Mesendoderm (in vitro differentiated cells): ENCODE measurements around the gene IGF1R.

Experiments used
- DNase-seq: peaks from one replicate; pipeline ENCODE4 v3.0.0; 2013
- H2AK5ac ChIP-seq: 2 replicates; pipeline ENCODE4 v1.6.1; 2013; ENCODE audit warnings: low read length, inconsistent platforms
- H2BK120ac ChIP-seq: 2 replicates; pipeline ENCODE4 v1.6.1; 2013; ENCODE audit warnings: low read depth, mild to moderate bottlenecking, low read length, moderate library complexity, mixed read lengths
- H2BK15ac ChIP-seq: replicated peaks from 2 replicates; pipeline ENCODE4 v1.6.1; 2013; ENCODE audit warnings: low read depth, mild to moderate bottlenecking, moderate library complexity
- H2BK5ac ChIP-seq: 2 replicates; pipeline ENCODE4 v1.6.1; 2013; ENCODE audit warnings: low read length, inconsistent platforms
- H3K18ac ChIP-seq: 2 replicates; pipeline ENCODE4 v1.6.1; 2013; ENCODE audit warnings: mild to moderate bottlenecking, low read length, mixed read lengths
- H3K23ac ChIP-seq: one replicate; pipeline ENCODE4 v1.6.1; 2013; ENCODE audit warnings: low read length
- H3K27ac ChIP-seq: 2 replicates; pipeline ENCODE4 v1.5.1; 2013; ENCODE audit warnings: low read depth, mild to moderate bottlenecking, inconsistent platforms, low read length, moderate library complexity
- H3K27me3 ChIP-seq: 2 replicates; pipeline ENCODE4 v1.6.1; 2013; ENCODE audit warnings: low read length, control low read depth, mild to moderate bottlenecking, inconsistent platforms; ENCODE audit not compliant: insufficient read depth, poor library complexity
- H3K36me3 ChIP-seq: 2 replicates; pipeline ENCODE4 v1.6.1; 2013; ENCODE audit warnings: low read length, inconsistent platforms; ENCODE audit not compliant: control insufficient read depth, insufficient read depth
- H3K4ac ChIP-seq: one replicate; pipeline ENCODE4 v1.6.1; 2013; ENCODE audit warnings: low read depth, mild to moderate bottlenecking, low read length, moderate library complexity
- H3K4me1 ChIP-seq: 2 replicates; pipeline ENCODE4 v1.6.1; 2013; ENCODE audit warnings: low read depth, low read length, inconsistent platforms; ENCODE audit not compliant: control insufficient read depth
- H3K4me2 ChIP-seq: 2 replicates; pipeline ENCODE4 v1.6.1; 2013; ENCODE audit warnings: low read length
- H3K4me3 ChIP-seq: 2 replicates; pipeline ENCODE4 v1.5.1; 2013; ENCODE audit warnings: mild to moderate bottlenecking, low read length
- H3K56ac ChIP-seq: one replicate; pipeline ENCODE4 v1.6.1; 2013; ENCODE audit warnings: low read length
- H3K79me1 ChIP-seq: 2 replicates; pipeline ENCODE4 v1.6.1; 2013; ENCODE audit warnings: low read length, inconsistent platforms
- H3K79me2 ChIP-seq: 2 replicates; pipeline ENCODE4 v1.6.1; 2013; ENCODE audit warnings: mild to moderate bottlenecking, low read length; ENCODE audit not compliant: control insufficient read depth, insufficient read depth
- H3K9ac ChIP-seq: 2 replicates; pipeline ENCODE4 v1.6.1; 2013; ENCODE audit warnings: low read length, inconsistent platforms
- H4K5ac ChIP-seq: one replicate; pipeline ENCODE4 v1.6.1; 2013; ENCODE audit warnings: low read length
- H4K8ac ChIP-seq: one replicate; pipeline ENCODE4 v1.6.1; 2013; ENCODE audit warnings: low read depth, mild to moderate bottlenecking, control low read depth, low read length, moderate library complexity
- WGBS: extraction: QIAGEN DNeasy Blood & Tissue Kit; methylation state at CpG from one replicate; pipeline ENCODE4 v1.1.7; 2013; ENCODE audit warnings: low lambda C conversion rate, missing lambda C conversion rate; ENCODE audit not compliant: insufficient coverage; ENCODE audit errors: extremely low coverage; 5-methylcytosine and 5-hydroxymethylcytosine counted together

The IGF1R gene

GRCh38 chr15:98887976-98888375 is 239.6 kb downstream of the IGF1R start:
- Histone ChIP-seq H3K18ac (no peak overlapping the region), H4K8ac (no peak overlapping the region), H3K79me2 (peaks cover 54% of the 10 kb centered on the region), H3K4me1 (peaks cover 2% of the 10 kb centered on the region), H3K79me1 (peaks cover 29% of the 10 kb centered on the region), H3K4me3 (no peak overlapping the region), H4K5ac (no peak overlapping the region), H2BK5ac (no peak overlapping the region), H3K36me3 (no peaks in the 10 kb centered on the region), H2AK5ac (no peak overlapping the region), H3K27ac (no peak overlapping the region), H3K4me2 (no peak overlapping the region), H3K27me3 (no peaks in the 10 kb centered on the region), H3K56ac (no peak overlapping the region), H3K4ac (no peak overlapping the region), H2BK15ac (no peak overlapping the region), H3K23ac (no peak overlapping the region), H2BK120ac (no peak overlapping the region), H3K9ac (no peak overlapping the region)
- no CpG with 5 or more reads among the region's 8 CpGs for WGBS
- DNase-seq: no peak

- Histone ChIP-seq H2BK5ac (no peak overlapping the region), H3K4me3 (no peak overlapping the region), H2BK15ac (no peak overlapping the region), H3K4me1 (peaks cover 2% of the 10 kb centered on the region), H2BK120ac (no peak overlapping the region), H3K79me2 (peaks cover 46% of the 10 kb centered on the region), H3K56ac (no peak overlapping the region), H3K18ac (no peak overlapping the region), H3K36me3 (no peaks in the 10 kb centered on the region), H3K23ac (no peak overlapping the region), H3K79me1 (peaks cover 31% of the 10 kb centered on the region), H3K27ac (no peak overlapping the region), H3K4ac (no peak overlapping the region), H4K5ac (no peak overlapping the region), H3K4me2 (no peak overlapping the region), H4K8ac (no peak overlapping the region), H3K27me3 (no peaks in the 10 kb centered on the region), H3K9ac (no peak overlapping the region), H2AK5ac (no peak overlapping the region)
- no CpG with 5 or more reads among the region's 8 CpGs for WGBS
- DNase-seq: no peak
Measured at GRCh38 chr15:98888820-98889479, 240.6 kb downstream of the IGF1R start.

DNA sequence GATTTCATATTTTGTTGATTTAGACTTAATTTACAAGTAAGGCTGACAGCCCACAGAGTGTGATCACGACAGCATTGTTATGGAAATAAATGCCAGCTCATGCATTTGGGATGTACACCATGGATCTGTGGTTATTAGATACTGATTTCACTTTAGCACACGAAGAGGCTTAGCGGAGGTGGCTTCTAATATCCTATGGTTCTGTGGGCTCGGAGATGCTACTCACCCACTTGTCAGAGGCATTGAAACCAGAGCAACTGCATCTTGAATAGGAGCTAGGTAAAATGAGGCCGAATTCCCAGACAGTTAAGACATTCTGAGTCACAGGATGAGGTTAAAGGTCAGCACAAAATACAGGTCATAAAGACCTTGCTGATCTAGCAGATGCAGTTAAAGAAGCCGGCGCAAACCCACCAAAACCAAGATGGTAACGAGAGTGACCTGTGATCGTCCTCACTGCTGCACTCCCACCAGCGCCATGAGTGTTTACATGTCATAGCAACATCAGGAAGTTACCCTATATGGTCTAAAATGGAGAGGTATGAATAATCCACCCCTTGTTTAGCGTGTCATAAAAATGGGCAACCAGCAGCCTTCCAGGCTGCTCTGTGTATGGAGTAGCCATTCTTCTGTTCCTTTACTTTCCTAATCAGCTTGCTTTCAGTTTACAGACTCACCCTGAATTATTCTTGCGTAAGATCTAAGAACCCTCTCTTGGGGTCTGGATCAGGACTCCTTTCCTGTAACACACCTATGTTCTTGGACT is 241.8 kb downstream of the IGF1R start:
- H3K4ac ChIP-seq: no peak overlapping the region
- no peak overlapping the region for H3K23ac ChIP-seq
- no peak overlapping the region for H4K8ac ChIP-seq
- no peaks in the 10 kb centered on the region for H3K36me3 ChIP-seq
- no peak overlapping the region for H2BK5ac ChIP-seq
- H2BK120ac ChIP-seq: no peak overlapping the region
- H3K56ac ChIP-seq: no peak overlapping the region
- H3K4me3 ChIP-seq: no peak overlapping the region
- H3K18ac ChIP-seq: no peak overlapping the region
- H2BK15ac ChIP-seq: no peak overlapping the region
- no peak overlapping the region for H4K5ac ChIP-seq
- peaks cover 2% of the 10 kb centered on the region for H3K4me1 ChIP-seq
- H3K4me2 ChIP-seq: no peak overlapping the region
- no CpG with 5 or more reads among the region's 12 CpGs for WGBS
- H3K79me1 ChIP-seq: peaks cover 25% of the 10 kb centered on the region
- no peak overlapping the region for H3K27ac ChIP-seq
- no peaks in the 10 kb centered on the region for H3K27me3 ChIP-seq
- no peak overlapping the region for H3K9ac ChIP-seq
- no peak overlapping the region for H2AK5ac ChIP-seq
- peak; percentile 70 for DNase-seq
- H3K79me2 ChIP-seq: peaks cover 37% of the 10 kb centered on the region

- no peak overlapping the region for H3K4ac ChIP-seq
- no peak for DNase-seq
- peaks cover 25% of the 10 kb centered on the region for H3K79me1 ChIP-seq
- no peak overlapping the region for H3K23ac ChIP-seq
- H4K5ac ChIP-seq: no peak overlapping the region
- no peak overlapping the region for H3K9ac ChIP-seq
- no peak overlapping the region for H3K56ac ChIP-seq
- no CpG with 5 or more reads among the region's 31 CpGs for whole genome bisulfite sequencing
- H2AK5ac ChIP-seq: no peak overlapping the region
- no peak overlapping the region for H3K4me2 ChIP-seq
- H2BK5ac ChIP-seq: no peak overlapping the region
- no peak overlapping the region for H2BK120ac ChIP-seq
- H4K8ac ChIP-seq: no peak overlapping the region
- H3K4me3 ChIP-seq: no peak overlapping the region
- H3K27me3 ChIP-seq: no peaks in the 10 kb centered on the region
- H3K79me2 ChIP-seq: peaks cover 32% of the 10 kb centered on the region
- H3K27ac ChIP-seq: no peak overlapping the region
- peaks cover 2% of the 10 kb centered on the region for H3K4me1 ChIP-seq
- H3K18ac ChIP-seq: no peak overlapping the region
- no peak overlapping the region for H2BK15ac ChIP-seq
- no peaks in the 10 kb centered on the region for H3K36me3 ChIP-seq
Measured at GRCh38 chr15:98891301-98891700, 243.0 kb downstream of the IGF1R start.

GRCh38 chr15:98893401-98893800 is 245.1 kb downstream of the IGF1R start:
- Histone ChIP-seq H3K79me1 (peaks cover 20% of the 10 kb centered on the region), H2BK120ac (no peak overlapping the region), H3K27ac (no peak overlapping the region), H4K5ac (no peak overlapping the region), H3K18ac (no peak overlapping the region), H2BK15ac (no peak overlapping the region), H2BK5ac (no peak overlapping the region), H3K4ac (no peak overlapping the region), H2AK5ac (no peak overlapping the region), H4K8ac (no peak overlapping the region), H3K9ac (no peak overlapping the region), H3K4me2 (no peak overlapping the region), H3K27me3 (no peaks in the 10 kb centered on the region), H3K23ac (peak overlapping the region; percentile 54), H3K36me3 (no peaks in the 10 kb centered on the region), H3K4me3 (no peak overlapping the region), H3K79me2 (peaks cover 17% of the 10 kb centered on the region), H3K4me1 (peaks cover 2% of the 10 kb centered on the region), H3K56ac (no peak overlapping the region)
- WGBS: no CpG with 5 or more reads among the region's 6 CpGs
- no peak for DNase-seq
